PFSK-1 (cell line): Measurements from ENCODE around the gene USP34.

ENCODE experiments used
- FOXP2 ChIP-seq: optimal IDR thresholded peaks from 2 replicates; pipeline ENCODE3; 2011; ENCODE audit warnings: borderline replicate concordance, control low read depth, inconsistent platforms; ENCODE audit not compliant: insufficient read depth; ENCODE audit errors: extremely low read length, extremely low read depth
- POLR2AphosphoS5 ChIP-seq: IDR thresholded peaks from 2 replicates; pipeline ENCODE4 v1.6.1; 2012; ENCODE audit warnings: low read depth, mild to moderate bottlenecking, control low read depth, low read length, moderate library complexity
- SIN3A ChIP-seq: IDR thresholded peaks from 2 replicates; pipeline ENCODE4 v1.6.1; 2012; ENCODE audit warnings: mild to moderate bottlenecking, low read length, moderate library complexity, borderline replicate concordance; ENCODE audit not compliant: insufficient read depth
- TAF1 ChIP-seq: IDR thresholded peaks from 2 replicates; pipeline ENCODE4 v1.6.1; 2012; ENCODE audit warnings: low read length, control low read depth, borderline replicate concordance; ENCODE audit not compliant: insufficient read depth
- TF ChIP-seq, protein P1 (sequence below), 2 experiments: IDR thresholded peaks; 2 replicates each; pipeline versions ENCODE4 v1.6.1 to v1.8.0; 2011 to 2012; ENCODE audit warnings: low read depth in 2 of 2, low read length in 2 of 2, control low read depth in 1 of 2, inconsistent platforms in 1 of 2, mild to moderate bottlenecking in 1 of 2, moderate library complexity in 1 of 2; ENCODE audit not compliant: insufficient read depth in 1 of 2

USP34 gene

DNA sequence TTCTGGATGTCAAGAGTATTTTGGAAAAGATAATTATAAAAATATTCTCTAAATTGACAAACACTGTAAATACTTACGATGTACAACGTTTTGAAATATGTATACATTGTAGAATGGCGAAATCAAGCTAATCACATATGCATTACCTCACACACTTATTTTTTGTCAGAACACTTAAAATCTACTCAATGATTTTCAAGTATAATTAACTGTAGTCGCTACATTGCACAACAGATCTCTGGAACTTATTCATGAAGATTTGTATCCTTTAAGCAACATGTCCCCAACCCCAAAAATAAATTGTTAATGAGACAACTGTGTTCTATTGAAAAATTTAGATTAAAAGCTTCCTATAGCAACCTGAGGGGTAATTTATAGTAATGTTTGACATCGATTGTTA is 249.1 kb downstream of the USP34 start:
- no peak for TF ChIP-seq SIN3A
- TF ChIP-seq POLR2AphosphoS5, result no peak
- TF ChIP-seq, protein P1, sequence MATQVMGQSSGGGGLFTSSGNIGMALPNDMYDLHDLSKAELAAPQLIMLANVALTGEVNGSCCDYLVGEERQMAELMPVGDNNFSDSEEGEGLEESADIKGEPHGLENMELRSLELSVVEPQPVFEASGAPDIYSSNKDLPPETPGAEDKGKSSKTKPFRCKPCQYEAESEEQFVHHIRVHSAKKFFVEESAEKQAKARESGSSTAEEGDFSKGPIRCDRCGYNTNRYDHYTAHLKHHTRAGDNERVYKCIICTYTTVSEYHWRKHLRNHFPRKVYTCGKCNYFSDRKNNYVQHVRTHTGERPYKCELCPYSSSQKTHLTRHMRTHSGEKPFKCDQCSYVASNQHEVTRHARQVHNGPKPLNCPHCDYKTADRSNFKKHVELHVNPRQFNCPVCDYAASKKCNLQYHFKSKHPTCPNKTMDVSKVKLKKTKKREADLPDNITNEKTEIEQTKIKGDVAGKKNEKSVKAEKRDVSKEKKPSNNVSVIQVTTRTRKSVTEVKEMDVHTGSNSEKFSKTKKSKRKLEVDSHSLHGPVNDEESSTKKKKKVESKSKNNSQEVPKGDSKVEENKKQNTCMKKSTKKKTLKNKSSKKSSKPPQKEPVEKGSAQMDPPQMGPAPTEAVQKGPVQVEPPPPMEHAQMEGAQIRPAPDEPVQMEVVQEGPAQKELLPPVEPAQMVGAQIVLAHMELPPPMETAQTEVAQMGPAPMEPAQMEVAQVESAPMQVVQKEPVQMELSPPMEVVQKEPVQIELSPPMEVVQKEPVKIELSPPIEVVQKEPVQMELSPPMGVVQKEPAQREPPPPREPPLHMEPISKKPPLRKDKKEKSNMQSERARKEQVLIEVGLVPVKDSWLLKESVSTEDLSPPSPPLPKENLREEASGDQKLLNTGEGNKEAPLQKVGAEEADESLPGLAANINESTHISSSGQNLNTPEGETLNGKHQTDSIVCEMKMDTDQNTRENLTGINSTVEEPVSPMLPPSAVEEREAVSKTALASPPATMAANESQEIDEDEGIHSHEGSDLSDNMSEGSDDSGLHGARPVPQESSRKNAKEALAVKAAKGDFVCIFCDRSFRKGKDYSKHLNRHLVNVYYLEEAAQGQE (IDR thresholded peaks at IDR 0.05; ENCODE audit: insufficient read depth in 1 of 2, low read depth in 2 of 2, low read length in 2 of 2), result no peak
- TF ChIP-seq FOXP2, result no peak
- TF ChIP-seq TAF1, result no peak

DNA sequence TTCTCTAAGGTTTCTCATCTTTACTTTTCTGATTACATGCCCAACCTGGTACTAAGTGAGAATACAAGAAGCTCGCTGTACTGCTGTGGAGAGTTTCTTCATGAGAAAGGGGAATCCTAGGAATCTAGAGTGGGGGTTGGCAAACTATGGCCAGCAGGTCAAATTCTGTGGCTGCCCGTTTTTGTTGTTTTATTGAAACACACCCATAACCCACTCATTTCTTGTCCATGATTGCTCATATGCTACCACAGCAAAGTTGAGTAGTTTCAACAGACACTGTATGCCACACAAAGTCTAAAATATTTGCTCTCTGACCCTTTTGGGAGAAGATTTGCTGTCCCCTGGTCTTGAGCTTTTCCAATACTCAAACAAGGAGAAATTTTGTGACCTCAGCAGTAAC is 250.1 kb downstream of the USP34 start:
- TF ChIP-seq, protein P1 (IDR thresholded peaks at IDR 0.05; ENCODE audit: insufficient read depth in 1 of 2, low read depth in 2 of 2, low read length in 2 of 2), result no peak
- TF ChIP-seq FOXP2 (no peak), POLR2AphosphoS5 (no peak), SIN3A (no peak), TAF1 (no peak)

DNA sequence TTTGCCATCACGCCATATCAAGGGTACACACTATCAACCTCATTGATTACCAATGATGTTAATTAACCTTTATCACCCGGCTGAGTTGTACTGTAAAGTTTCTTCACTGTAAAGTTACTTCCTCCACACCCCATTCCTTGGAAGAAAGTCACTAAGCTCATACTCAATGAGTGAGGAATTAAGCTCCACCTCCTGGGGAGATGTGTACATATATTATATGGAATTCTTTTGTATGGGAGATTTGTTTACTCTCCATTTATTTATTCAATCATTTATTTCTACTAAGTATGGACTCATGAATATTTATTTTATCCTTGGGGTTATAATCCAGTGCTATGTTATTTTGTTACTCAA is 252.1 kb downstream of the USP34 start:
- TF ChIP-seq POLR2AphosphoS5 (no peak), TAF1 (no peak), FOXP2 (no peak), SIN3A (no peak)
- TF ChIP-seq, protein P1 (IDR thresholded peaks at IDR 0.05; ENCODE audit: insufficient read depth in 1 of 2, low read depth in 2 of 2, low read length in 2 of 2), result no peak

DNA sequence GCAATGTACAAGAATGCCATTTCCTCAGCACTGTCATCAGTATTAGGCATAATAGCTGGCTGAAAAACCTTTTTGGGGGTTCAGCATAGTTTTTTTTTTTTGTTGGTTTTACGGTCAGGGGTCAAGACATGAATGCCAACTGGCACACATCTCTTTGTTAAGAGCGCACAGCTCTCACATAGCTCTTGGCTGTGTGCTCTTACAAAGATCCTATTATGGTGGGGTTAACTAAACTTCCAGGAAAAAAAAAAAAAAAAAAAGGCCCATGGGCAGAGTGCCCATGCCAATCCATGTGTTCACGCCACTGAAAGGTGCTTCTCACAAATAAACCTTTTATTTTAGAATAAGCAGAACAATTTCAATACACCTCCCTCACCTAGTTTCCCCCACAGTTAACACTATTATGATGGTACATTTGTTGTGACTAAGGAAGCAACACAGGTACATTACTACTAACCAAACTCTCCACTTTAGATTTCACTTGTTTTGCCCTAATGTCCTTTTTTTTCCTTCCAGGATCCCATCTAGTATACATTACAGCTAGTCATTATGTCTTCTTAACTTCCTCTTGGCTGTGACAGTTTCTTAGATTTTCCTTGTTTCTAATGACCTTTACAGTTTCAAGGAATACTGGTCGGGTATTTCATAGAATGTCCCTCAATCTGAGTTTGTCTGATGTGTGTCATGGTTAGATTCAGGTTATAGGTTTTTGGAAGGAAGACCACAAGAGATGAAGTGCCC is 252.6 kb downstream of the USP34 start:
- TF ChIP-seq POLR2AphosphoS5 (no peak), SIN3A (no peak), TAF1 (no peak), FOXP2 (no peak)
- TF ChIP-seq, protein P1 (IDR thresholded peaks at IDR 0.05; ENCODE audit: insufficient read depth in 1 of 2, low read depth in 2 of 2, low read length in 2 of 2), result no peak

DNA sequence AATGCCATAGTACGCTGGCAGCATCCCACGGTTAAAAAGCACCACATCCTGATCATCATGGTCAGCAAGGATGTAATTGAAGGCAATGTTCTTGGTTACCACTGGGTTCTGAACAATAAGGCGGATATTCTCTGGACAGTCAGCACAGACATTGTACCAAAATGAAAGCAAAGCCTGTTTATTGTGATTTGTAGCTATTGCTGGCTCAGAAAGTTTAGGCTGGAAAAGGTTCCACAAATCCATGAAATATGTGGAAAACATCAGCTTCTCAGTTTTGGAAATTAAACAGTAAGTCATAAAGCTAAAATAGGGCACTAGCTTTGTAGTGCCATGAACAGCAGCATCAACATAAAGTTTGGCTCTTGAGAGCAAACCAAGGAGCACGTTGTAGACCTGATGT is 256.7 kb downstream of the USP34 start:
- TF ChIP-seq SIN3A (no peak), TAF1 (no peak), POLR2AphosphoS5 (no peak), FOXP2 (no peak)
- TF ChIP-seq, protein P1 (IDR thresholded peaks at IDR 0.05; ENCODE audit: insufficient read depth in 1 of 2, low read depth in 2 of 2, low read length in 2 of 2), result no peak
